HG03097 (cell line): ENCODE measurements around the gene SERAC1.

Experiments
- ATAC-seq: cut with Tn5 transposase; IDR thresholded peaks from one replicate; pipeline ENCODE4 v1.9.1; 2021; ENCODE audit not compliant: unreplicated experiment, low FRiP score

Gene SERAC1

DNA sequence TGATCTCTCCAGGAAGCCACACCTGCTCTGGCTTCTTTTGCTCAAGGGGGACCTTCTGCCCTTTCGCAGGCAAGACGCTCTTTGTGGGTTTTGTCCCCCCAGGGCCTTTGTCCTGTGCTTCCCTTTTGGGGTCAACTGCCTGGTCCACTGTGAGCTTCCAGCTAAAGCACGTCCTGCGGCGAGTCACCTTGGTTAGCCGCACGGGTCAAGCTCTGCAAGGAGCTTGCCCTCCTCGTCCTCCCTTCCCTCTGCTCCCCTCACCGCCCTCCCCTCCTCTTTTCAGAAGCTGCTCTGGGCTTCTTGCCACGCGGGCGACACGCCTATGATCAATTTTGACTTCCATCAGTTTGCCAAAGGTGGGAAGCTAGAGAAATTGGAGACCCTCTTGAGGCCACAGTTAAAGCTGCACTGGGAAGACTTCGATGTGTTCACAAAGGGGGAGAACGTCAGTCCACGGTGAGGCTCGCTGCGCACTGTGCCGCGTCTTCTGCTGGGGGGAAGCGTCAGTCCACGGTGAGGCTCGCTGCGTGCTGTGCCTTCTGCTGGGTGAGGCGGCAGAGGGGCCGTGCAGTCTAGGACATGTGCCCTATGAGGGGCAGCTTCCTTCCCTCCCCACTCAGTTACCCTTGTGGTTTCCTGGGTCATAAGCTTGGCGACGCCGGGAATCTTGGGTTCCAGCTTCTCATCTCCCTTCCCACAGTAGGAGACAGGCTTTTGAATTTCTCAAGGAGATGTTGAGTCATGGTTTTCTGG lies 106.2 kb downstream of the SERAC1 start:
- ATAC-seq, result no peak

DNA sequence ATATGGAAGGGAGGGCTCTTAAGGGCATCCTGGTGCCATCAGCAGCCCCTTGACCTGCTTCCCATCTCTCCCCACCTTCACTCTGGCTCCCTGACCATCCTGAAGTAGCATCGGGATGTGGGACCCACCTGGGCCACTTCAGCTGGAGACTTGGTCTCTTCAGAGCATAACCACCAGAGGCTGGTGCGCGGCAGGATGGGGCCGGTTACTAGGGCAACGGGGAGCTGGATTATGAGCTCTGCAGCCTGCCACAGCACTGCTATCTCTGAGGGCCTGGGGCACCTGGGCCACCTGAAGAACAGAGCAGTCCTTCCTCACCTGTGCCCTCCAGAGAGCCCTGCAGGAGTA lies 106.7 kb downstream of the SERAC1 start:
- ATAC-seq, result no peak

DNA sequence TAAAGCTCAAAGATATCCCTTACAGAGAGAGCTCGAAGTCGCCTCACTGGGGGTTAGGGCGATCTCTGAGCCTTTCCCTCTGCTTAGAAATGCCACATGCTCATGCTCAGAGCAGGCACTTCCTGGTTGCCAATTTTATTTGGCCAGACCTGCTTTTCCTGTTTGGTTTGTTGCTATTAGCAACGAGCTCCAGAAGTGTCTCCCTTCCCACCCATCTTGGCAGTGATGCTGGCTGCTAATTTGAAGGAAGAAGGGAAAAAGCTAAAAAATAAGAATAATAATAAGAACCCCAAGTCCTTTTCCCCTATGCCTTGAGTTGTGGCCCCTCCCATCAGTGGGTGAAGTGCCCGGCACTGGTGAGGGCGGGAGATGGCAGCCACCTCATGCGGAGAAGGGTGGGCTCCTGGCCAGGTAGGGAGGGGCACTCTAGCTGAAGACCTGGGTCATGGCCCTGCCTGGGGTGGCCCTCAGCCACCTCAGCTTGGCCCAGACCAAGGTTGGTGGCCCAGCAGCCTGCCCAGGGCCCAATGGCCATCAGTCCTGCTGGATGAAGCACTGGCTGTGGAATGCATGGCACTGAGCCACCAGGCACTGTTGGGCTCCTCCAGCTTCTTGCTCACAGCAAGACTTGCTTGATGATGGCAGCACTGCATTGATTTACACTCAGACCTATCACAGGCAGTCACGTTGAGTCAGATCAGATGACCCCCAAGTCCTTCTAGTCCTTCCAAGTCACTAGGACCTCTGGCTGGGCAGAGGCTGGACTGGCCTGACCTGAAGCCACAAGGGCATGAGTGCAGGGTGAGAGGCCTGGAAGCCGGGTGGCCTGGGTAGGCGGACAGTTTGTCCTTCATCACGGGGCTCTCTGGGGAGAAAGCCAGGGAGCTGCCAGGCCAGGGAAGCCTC lies 107.4 kb downstream of the SERAC1 start:
- no peak for ATAC-seq
